ENCODE data around the gene NUDT6.

Gene NUDT6

DNA sequence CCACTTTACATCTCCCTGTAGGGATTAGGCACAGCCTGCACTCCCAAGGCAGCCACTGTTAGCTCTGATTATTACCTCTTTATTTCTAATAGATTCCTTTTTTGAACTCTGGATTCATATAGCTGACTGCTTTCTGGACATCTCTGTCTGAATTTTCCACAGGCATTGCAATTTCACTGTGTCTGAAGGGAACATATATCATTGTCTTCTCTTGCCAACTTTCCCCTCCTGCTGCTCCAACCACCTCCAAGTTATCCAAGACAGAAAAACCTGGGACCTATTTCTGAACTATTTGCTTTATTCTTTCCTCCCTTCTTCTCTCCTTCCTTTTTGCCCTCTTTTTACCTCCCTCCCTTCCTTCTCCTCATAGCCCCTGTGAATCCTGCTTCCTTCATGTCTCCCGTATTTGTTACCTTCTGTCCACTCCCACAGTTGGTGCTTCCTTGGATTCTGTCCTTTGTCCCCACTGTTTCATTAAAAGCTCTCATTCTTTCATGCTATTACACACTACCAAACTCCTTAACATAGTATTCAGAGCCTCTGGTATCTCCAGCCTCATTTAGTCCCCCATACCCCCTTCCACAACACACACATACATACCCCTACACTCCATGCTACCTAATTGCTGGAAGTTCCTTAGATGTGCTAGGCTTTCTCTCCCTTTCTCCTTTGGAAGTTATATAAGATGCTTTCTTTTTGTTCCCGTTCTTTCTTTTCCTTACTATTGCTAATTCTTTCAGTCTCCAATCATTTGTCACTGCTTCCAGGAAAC, 61.0 kb downstream of the NUDT6 start:
- no peaks in the 10 kb centered on the region for H3K9me3 ChIP-seq
- H3K4me3 ChIP-seq, result no peak overlapping the region
- intact Hi-C loops (cut with DNase I; ENCODE audit: low total_unique reads), result no loop called here
- no peaks in the 10 kb centered on the region for H3K27me3 ChIP-seq
- H3K27ac ChIP-seq, result no peak overlapping the region
- no peak for TF ChIP-seq CTCF (IDR thresholded peaks at IDR 0.05)
- no peaks in the 10 kb centered on the region for H3K36me3 ChIP-seq
- no peak for DNase-seq
- H3K4me1 ChIP-seq, result peaks cover 0 to 69% (median 22%) of the 10 kb centered on the region in 4 donors

DNA sequence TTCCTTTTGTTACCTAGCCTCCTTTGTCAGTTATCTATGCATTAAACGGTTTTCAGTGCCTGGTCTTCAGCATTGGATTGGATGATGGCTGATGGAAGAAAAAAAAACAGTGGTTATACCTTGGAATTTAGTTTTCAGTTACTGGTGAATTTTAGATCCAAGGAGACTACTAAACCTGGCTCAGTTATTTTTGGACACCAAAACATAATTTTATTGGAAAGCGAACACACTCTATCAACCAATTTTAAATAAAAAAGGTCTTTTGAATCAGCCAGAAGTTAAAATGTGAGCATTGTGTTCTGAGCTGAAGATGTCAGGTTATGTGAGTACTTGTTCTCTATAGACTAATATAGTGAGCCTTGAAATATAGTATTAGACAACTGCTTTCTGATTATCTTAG, 63.7 kb downstream of the NUDT6 start:
- no peaks in the 10 kb centered on the region for H3K9me3 ChIP-seq
- H3K27me3 ChIP-seq, result no peaks in the 10 kb centered on the region
- H3K4me1 ChIP-seq, result peaks cover 0 to 85% (median 34%) of the 10 kb centered on the region in 4 donors
- H3K36me3 ChIP-seq, result no peaks in the 10 kb centered on the region
- H3K4me3 ChIP-seq, result no peak overlapping the region
- intact Hi-C loops (cut with DNase I; ENCODE audit: low total_unique reads), result no loop called here
- DNase-seq, result no peak
- H3K27ac ChIP-seq, result peak overlapping the region; percentile 70 to 83
- no peak for TF ChIP-seq CTCF (IDR thresholded peaks at IDR 0.05)

DNA sequence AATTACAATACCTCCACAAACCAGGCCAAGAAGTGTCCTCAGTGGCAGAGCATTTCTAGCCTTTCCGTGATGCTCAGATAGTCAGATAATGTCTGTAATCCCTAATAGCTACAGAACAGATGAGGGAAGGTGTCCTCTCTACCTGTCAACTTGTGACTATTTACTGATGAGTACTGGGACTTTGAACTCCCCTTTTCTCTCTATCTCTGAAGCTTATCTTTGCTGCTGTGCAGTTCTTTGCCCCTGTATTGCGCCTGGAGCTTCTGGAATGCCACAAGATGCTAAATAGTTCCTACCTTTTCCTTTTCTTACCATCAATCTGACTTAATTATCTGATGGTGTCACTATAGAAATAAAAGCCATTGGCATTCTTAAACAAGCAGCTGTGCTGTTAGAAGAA, 65.2 kb downstream of the NUDT6 start:
- no peak overlapping the region for H3K4me3 ChIP-seq
- peak overlapping the region; percentile 70 to 83 for H3K27ac ChIP-seq
- TF ChIP-seq CTCF (IDR thresholded peaks at IDR 0.05), result no peak
- peaks cover 0 to 77% (median 40%) of the 10 kb centered on the region in 4 donors for H3K4me1 ChIP-seq
- no peaks in the 10 kb centered on the region for H3K9me3 ChIP-seq
- intact Hi-C loops (cut with DNase I; ENCODE audit: low total_unique reads), result no loop called here
- no peak for DNase-seq
- H3K27me3 ChIP-seq, result no peaks in the 10 kb centered on the region
- H3K36me3 ChIP-seq, result no peaks in the 10 kb centered on the region

GRCh38 chr4:122855353-122855890, 67.0 kb downstream of the NUDT6 start:
- Histone ChIP-seq H3K9me3 (no peaks in the 10 kb centered on the region), H3K36me3 (no peaks in the 10 kb centered on the region), H3K4me1 (peaks cover 0 to 71% (median 38%) of the 10 kb centered on the region in 4 donors), H3K27me3 (no peaks in the 10 kb centered on the region), H3K27ac (peak overlapping the region; percentile 70 to 83), H3K4me3 (peak overlapping the region; percentile 25 to 35)
- intact Hi-C loops (cut with DNase I; ENCODE audit: low total_unique reads), result no loop called here
- no peak for TF ChIP-seq CTCF (IDR thresholded peaks at IDR 0.05)
- DNase-seq, result no peak

GRCh38 chr4:122854447-122855352, 67.7 kb downstream of the NUDT6 start:
- Histone ChIP-seq H3K4me3 (peak overlapping the region; percentile 25 to 35), H3K27me3 (no peaks in the 10 kb centered on the region), H3K36me3 (no peaks in the 10 kb centered on the region), H3K9me3 (no peaks in the 10 kb centered on the region), H3K27ac (peak overlapping the region; percentile 70 to 83), H3K4me1 (peaks cover 0 to 74% (median 40%) of the 10 kb centered on the region in 4 donors)
- TF ChIP-seq CTCF (IDR thresholded peaks at IDR 0.05), result no peak
- intact Hi-C loops (cut with DNase I; ENCODE audit: low total_unique reads), result no loop called here
- DNase-seq, result peak; percentile 30 to 73
